GM19328 (cell line): ENCODE results near the gene TUBA4A.
"Not testable (repeated sequence)": the region's sequence is repeated elsewhere in the genome, so short reads cannot be mapped to it uniquely, and the experiment has no call there.

Source experiments
- ATAC-seq: cut with Tn5 transposase; IDR thresholded peaks from one replicate; pipeline ENCODE4 v1.9.1; 2021; ENCODE audit warnings: mild to moderate bottlenecking, moderate library complexity; ENCODE audit not compliant: unreplicated experiment

TUBA4A gene

DNA sequence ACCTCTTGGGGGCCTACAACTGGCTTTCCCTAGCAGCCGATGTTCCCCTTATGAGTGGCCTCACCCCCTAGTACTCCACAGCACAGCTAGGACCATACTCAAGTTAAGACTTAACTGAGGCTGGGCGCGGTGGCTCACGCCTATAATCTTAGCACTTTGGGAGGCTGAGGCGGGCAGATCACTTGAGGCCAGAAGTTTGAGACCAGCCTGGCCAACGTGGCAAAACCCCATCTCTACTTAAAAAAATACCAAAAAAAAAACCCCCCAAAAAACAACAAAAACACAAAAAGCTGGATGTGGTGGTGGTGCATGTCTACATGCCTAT lies 33.4 kb upstream of the TUBA4A start:
- ATAC-seq, result not testable (repeated sequence)

DNA sequence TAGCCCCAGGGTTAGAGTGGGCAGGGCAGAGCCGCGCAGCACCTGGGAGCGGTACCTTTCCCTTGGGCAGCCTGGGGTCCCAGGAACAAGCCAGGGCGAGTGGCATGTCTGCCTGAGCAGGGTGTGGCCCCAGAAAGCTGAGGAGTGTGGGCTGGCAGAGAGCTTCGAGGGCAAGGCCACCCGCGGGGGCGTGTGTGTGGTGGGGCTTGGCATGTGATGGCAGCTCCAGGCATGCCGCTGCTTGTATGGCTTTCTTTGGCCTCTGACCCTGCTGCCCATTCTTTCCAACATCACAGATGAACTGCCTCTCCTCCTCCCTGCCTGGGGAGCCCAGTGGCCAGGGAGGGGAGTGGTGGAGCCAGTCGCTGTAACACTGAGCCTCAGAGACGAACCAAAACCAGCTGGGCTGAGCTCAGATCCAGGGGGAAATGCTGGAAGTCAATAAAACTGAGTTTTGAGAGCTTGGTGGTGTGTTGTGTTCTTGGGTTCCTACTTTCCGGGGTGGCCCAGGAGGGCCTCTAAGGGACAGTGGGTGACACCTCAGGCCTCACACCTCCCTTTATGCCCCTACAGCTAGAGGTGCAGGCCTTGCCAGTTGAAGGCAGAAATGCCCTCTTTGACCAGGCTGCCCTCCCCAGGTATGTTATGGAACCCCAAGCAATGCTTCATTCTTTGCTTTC lies 32.9 kb upstream of the TUBA4A start:
- ATAC-seq, result no peak

DNA sequence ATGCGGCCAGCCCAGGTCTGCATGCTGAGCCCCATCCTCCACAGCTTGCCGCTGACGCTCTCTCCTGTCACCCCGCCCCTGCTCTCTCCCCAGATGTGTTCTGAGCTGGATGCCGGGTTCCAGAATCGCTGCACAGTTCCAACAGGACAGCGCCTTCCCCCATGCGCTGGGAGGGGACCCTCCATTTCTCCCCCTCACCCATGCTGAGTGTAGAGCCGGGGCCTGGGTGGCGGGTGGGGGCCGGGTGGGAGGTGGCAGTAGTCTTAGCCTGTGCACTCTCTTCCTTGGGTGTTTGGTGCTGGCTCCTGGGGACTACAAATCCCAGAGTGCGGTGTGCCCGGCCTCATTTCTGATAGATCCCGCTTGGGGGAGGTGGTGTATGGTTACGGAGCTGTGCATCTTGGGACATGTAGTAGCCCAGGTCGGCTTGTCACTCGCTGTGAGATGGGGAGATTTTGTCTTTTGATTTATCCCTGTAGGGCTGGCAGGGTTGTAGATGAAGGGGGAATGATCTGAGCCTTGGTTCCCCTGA lies 32.2 kb upstream of the TUBA4A start:
- ATAC-seq, result no peak

DNA sequence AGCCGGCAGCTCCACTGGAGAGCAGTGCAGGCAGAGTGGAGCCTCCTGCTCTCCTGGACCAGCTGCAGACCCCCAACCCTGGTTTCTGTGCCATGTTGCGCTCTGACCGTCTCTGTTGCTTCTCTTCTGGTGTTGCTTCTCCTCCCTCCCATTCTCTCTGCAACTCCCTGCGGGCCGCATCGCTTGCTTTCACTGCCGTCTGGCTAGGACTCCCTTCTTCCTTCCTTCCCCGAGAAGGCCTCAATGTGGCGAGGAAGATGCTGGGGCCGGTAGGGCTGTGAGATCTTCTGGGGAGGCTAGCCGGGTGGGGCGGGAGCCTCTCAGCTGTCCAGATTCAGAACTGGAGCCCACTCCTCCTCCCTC lies 31.6 kb upstream of the TUBA4A start:
- no peak for ATAC-seq

DNA sequence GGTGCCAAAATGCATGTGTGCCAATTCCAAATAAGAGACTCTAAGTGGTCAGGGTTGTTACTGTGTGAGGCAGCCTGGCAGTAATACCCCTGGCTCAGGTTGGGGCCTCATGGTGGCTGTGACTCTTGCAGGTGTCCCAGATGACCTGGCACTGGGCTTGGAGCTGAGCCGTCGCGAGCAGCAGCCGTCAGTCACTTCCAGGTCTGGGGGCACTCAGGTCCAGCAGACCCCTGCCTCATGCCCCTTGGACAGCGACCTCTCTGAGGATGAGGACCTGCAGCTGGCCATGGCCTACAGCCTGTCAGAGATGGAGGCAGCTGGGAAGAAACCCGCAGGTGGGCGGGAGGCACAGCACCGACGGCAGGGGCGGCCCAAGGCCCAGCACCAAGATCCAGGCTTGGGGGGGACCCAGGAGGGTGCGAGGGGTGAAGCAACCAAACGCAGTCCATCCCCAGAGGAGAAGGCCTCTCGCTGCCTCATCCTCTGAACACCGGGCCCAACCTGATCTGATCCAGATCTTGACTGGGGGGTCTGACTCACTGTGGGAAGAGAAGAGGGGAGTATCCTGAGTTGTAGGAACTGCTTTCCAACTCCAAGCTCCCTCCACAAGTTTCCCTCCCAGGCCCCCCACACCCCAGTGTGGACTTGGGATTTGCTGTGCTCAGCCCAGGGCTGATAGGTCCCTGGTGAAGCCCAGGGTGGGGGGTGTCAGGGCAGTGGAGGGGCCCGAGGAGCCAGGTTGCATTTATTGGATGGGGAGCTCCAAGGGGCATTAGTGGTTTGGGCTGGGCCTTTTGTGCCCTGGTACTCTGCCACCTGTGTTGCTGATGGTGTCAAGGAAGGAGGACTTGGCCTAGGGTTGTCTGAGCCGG lies 31.0 kb upstream of the TUBA4A start:
- ATAC-seq, result no peak

DNA sequence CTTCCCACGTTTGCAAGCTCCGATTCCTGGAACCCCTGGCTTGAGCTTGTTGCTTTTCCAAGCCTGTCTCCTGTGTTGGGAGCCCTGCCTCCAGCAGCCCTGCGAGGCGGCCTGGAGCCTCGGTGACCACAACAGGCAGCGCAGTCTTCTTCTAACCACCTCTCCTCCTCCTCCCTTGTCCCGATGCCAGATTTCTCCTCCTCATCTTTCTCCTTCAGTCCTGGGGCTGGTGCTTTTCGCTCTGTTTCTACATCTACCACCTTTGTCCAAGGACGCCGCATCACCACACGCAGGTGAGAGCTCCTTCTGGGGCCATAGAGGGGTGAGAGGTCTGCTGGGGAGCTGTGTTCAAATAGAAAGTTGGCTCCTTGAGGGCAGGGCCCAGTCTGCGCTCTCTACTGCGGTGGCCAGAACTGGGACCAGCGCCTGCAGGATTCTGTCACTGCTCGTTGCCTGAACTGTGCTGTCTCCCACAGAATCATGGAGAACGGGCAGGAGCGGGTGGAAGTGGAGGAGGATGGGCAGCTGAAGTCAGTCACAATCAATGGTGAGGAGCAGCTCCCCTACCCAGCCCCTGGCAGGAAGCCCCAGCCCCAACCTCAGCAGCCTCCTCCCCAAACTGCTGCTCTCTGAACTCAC lies 29.3 kb upstream of the TUBA4A start:
- ATAC-seq, result no peak

DNA sequence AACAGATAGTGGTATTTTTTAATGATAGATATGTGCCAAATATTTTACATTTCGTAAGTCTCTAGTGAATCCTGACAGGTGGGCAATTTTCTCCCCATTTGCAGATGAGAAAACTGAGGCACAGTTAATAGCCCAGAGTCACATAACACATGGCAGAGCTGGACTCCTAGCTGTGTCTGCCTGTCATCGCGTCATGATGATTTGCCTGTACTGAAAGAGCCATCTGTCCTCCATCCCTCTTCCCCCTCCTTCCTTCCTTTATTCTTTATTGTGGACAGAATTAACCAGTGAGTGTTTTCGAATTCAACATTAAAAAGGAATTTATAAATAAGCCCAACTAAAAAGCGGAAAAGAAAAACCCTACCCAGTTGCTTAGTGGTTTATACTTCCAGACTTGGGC lies 28.7 kb upstream of the TUBA4A start:
- no peak for ATAC-seq

DNA sequence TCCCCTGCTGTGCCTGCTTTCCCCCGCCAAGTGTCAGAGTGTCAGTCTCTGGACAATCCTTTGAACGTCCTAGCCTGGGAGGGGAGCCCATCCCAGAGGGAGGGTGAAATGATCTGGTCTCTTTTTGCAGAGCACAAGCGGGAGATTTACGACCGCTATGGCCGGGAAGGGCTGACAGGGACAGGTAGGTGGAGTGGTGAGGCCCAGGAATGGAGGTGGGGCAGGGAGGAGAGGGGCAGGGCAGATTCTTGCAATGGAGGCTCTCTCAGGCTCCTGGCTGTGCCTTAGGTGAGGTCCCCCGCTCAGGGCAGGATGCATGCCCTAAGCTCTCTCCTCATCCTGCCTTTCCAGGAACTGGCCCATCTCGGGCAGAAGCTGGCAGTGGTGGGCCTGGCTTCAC lies 27.9 kb upstream of the TUBA4A start:
- ATAC-seq, result no peak

DNA sequence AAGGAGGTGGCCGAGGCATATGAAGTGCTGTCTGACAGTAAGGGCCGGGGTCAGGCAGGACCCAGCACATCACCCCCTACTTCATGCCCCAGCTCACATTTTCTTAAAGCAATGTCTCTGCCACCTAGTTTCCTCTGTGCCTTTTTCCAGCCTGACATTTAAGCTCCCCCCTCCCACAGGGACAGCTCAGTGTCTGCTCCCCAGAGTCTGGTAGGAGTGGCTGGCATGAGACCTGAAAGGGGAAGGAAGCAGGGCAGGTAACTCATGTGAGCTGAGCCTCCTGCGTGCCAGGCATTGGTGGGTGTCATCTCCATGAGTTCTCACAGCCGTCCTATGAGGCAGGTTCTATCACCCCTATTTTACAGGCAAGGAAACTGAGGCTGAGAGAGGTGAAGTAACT lies 26.9 kb upstream of the TUBA4A start:
- no peak for ATAC-seq

DNA sequence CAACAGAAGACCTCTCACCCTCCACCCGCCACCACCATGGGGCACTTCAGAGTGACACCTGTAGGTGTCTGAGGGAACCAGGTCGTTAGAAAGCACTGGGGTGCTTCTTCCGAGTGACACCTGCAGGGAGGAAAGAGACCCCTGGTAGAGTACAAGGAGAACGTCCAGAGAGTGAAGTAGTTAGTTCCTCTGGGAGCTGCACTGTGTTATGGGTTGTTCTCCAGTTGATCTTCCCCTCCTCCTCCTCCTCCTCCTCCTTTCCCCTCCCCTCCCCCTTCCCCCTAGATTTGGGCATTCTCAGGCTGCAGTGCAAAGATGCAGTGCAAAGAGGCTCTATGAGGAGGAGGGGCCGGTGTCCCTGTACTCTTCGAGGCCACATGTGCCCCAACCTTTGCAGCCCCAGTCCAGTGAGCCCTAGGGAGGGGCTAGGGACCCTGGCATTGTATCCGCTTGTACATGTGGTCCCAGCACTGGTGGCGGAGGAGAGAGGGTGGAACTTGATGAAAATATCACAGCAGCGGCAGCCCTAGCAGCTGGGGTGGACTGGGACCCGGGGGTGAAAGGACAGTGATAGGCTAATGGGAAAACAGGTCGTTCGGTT lies 26.3 kb upstream of the TUBA4A start:
- ATAC-seq, result no peak

DNA sequence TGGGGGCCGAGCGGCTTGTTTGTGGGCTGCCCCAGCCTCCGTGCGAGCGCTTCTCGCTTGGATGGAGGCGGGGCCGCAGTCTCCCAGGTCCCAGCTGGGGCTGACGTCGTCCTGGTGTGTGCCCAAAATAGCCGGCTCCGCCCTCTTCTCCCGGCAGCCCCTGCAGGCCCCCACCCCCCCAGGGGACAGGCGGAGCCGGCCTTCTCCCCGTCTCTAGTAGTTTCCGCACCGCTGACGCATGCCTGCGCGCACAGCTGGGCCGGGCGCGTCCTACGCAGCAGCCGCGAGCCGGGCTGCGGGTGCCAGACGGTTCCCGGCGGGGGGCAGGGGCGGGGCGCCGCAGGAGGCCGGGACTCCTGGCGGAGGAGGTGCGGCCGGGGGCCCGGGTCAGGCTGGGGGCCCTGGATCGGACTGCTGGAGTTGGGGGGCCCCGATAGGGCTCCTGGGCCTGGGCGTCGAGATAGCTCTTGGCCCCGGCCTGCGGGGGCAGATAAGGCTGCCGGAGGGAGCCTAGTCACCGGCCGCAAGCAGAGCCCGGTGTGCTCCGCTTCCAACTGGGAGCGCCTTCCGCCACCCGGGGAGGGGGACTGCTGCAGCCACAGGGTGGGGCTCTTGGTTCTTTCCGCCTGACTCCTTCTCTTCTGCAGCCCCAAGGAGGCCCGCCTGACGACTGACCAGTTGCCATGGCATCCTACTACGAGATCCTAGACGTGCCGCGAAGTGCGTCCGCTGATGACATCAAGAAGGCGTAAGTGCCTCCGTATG lies 25.6 kb upstream of the TUBA4A start, which contains the start of gene DNAJB2:
Gene DNAJB2, plus strand, starts transcription at position 216 of the 765 bp plus-strand sequence. Its CDS starts 468 bp downstream, at position 684.
- ATAC-seq, result peak; percentile 87

DNA sequence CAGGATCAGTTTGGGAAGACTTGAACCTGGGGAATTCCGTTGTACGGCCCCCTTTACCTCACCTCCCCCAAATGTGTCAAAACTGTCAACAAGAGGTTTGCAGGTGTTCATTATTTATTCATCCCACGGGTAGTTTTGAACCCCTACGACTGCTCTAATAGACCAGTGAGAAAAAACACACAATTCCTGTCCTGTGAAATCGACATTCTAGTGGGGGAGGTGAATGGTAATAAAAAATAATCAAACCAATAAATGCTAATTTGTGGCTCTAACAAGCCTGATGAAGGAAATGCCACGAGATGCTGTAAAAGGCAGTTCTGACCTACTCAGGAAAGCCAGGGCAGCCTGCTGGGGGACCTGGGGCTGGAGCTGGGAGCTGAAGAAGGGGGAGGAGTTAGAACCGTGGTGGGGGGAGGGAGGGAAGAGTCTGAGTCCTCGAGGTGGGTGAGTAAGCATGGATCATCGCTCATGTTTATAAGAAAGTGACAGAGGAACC lies 25.0 kb upstream of the TUBA4A start:
- ATAC-seq, result no peak

DNA sequence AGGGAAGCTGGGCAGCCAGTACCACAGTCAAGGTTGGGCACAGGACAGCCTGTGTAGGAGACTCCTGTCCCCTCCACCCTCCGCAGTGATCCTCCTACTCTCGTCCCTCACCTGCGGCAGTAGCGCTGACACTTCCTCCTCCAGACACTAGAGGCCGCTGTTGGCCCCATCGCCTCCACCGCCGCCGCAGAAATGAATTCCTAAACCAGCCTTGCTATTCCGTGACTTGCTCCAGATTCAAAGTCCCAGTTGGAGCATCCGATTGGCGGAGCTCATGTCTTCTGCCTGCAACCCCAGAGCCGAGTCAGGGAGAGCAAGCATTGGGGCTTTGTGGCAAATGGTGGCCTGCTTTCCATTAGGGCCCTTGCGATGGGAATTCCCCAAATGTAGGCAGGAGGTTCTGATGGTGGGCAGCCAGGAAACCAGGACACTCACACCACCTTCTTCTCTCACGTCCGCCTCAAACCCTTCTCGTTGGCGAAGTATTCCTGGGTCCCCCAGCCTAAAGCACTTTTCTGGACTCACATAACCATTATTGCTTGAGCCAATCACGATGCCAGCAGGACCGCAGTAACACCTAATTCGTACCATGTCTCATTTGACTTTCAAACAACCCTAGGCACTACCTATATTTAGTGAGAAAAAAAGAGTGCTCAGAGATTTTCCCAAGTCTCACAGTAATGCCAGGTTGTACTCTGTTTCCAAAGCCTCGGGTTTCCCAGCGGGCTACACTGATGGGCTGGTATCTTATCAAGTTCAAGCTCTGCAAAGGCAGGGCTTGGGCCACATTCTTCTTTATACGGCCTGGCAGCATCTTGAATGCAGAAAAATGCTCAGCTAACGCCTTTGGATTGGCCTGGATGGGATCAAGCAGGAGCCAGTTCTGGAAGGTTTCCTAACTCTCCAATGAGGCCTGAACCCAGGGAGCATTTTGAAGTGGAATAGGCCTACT lies 24.3 kb upstream of the TUBA4A start:
- ATAC-seq, result no peak

DNA sequence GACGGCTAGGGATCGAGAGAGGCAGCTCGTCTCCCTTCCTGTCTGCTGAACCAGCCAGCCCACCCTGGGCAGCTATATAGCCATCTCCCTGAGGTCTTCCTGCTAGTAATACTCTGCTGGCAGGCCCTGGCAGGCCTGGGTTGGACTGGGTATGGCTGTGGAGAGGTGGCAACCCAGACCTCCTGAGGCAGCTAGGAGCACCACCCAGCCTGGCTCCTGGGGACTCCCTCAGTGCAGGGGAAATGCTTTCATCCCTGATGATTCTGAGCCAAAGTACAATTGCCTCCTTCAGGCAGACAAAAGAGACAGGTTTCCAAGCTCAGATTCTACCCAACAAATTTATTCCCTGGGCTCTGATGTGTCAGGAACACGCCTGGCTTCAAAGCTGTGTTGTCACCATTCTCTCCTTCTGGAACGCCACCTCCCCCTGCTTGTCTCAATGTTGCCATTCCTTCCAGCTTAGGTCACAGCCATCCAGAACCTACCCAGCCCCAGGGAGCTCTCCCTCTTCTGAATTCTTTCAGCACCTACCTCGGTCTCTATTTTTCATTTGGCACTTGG lies 20.7 kb upstream of the TUBA4A start:
- ATAC-seq, result no peak

DNA sequence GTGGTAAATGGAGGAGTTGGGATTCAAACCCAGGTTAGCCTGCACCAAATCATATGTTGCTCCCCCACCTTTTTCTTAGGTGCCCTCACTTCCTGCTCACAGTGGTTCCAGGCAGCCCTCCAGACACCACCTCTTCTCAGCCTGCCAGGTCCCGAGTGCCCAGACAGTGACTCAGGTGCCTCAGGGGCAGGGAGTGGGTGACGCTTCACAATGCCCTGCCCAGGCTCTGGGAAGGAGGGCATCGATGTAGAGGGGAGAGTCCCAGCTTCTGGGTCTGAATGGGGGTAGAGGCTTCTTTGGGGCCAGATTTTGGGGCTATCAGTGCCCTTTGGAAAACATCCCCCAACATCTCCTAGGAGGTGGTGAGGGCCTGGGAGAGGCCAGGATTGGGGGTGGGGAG lies 20.2 kb upstream of the TUBA4A start:
- ATAC-seq, result no peak

DNA sequence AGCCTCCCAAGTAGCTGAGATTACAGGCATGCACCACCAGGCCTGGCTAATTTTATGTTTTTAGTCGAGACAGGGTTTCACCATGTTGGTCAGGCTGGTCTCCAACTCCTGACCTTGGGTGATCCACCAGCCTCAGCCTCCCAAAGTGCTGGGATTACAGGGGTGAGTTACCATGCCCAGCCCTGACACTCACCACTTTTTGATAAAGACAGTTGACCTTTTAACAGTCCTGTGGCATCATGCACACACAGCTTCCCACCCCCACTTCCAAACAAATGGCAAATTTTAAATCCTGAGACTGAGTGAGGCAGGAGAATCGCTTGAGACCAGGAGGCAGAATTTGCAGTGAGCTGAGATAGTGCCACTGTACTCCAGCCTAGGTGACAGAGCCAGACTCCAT lies 19.3 kb upstream of the TUBA4A start:
- ATAC-seq, result no peak

DNA sequence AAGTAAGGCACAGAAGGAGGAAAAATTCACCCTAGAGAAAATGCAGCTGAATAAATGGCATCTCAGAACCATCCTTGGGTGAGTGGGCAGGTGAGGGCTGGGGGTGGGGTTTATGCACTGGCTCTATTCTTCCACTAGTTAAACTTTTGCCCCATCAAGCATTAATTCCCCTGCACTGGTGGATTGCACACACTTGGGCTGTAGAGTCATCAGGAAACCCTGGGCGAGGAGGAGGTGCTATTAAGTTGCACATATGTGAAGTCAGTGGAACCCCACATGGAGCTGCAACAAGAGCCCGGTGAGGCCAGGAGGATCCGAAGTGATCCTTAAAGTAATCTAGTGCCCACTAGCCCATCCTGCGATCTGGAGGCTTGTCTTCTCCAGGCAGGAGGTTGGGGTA lies 18.6 kb upstream of the TUBA4A start:
- ATAC-seq, result no peak

DNA sequence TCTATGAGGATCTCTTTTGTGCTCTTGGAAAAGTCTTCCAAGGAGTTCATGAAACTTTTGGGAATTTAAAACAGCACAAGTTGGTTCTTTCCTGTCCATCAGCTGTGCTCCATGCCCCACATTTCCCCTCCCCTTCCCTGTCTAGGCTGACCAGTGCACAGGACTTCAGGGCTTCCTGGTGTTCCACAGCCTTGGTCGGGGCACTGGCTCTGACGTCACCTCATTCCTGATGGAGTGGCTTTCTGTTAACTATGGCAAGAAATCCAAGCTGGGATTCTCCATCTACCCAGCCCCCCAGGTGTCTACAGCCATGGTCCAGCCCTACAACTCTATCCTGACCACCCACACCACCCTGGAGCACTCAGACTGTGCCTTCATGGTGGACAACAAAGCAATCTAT lies 17.3 kb upstream of the TUBA4A start:
- ATAC-seq, result no peak

DNA sequence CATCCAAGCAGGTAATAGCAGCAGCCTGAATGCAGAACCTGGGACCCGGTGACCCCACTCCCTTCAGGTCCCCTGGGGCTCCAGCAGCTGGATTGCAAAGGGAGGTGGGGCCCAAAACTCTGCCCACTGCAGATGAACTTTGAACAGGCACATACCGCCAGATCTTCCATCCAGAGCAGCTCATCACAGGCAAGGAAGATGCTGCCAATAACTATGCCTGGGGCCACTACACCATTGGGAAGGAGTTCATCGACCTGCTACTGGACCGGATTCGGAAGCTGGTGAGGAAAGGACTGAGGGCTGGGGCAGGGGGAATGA lies 16.3 kb upstream of the TUBA4A start:
- no peak for ATAC-seq
